OCI-LY7 (cell line): ENCODE results near the gene PANX3. TPM values are rescaled to one million over a fixed set of nuclear protein-coding genes. Genes with fewer than 3 reads are reported as not detected.

ENCODE experiments used
- BruUV-seq: library from RNA; stranded (reverse); fragments of 400-500 nt; replicated peaks from 2 replicates; lab custom pipeline; 2021; lab: Mats Ljungman, UMichigan
- CTCF ChIA-PET: fragments of 300-600 bp; sonication (Branson Sonifier 250); formaldehyde crosslinking; loops from one replicate; lab custom pipeline; 2022; ENCODE audit warnings: antibody characterized with exemption; ENCODE audit not compliant: unreplicated experiment; lab: Charles Lee
- POLR2A ChIA-PET: fragments of 300-600 bp; sonication (Branson Sonifier 250); formaldehyde crosslinking; loops from one replicate; lab custom pipeline; 2022; ENCODE audit warnings: antibody characterized with exemption; lab: Charles Lee
- DNase-seq: peaks from one replicate; pipeline ENCODE4 v3.0.0-alpha.2; 2015; ENCODE audit warnings: low spot score
- H2AFZ ChIP-seq: fragments of 200-600 bp; sonication (generic), shearing (Covaris generic); 2 replicates; pipeline ENCODE4 v1.6.1; 2014; ENCODE audit warnings: mild to moderate bottlenecking, antibody characterized with exemption, low read length, moderate library complexity
- H3K27ac ChIP-seq: fragments of 200-600 bp; sonication (generic); 2 replicates; pipeline ENCODE4 v1.5.1; 2014; ENCODE audit warnings: mixed run types, low read depth, mild to moderate bottlenecking, moderate library complexity, low read length, inconsistent platforms; ENCODE audit not compliant: poor library complexity, severe bottlenecking
- H3K36me3 ChIP-seq: fragments of 200-600 bp; sonication (generic); 2 replicates; pipeline ENCODE4 v1.6.1; 2014; ENCODE audit warnings: mild to moderate bottlenecking, antibody characterized with exemption, low read length, moderate library complexity, mixed read lengths; ENCODE audit not compliant: insufficient read depth
- H3K4me1 ChIP-seq: fragments of 200-600 bp; sonication (generic); 2 replicates; pipeline ENCODE4 v1.5.1; 2014; ENCODE audit warnings: mild to moderate bottlenecking, low read length; ENCODE audit not compliant: insufficient read depth, poor library complexity, severe bottlenecking
- H3K4me2 ChIP-seq: fragments of 200-600 bp; sonication (generic); 2 replicates; pipeline ENCODE4 v1.6.1; 2014; ENCODE audit warnings: mild to moderate bottlenecking, low read length
- H3K4me3 ChIP-seq: fragments of 200-600 bp; sonication (generic); 2 replicates; pipeline ENCODE4 v1.5.1; 2014; ENCODE audit warnings: mild to moderate bottlenecking, low read depth, low read length; ENCODE audit not compliant: poor library complexity, severe bottlenecking
- H3K79me2 ChIP-seq: fragments of 200-600 bp; sonication (generic); 2 replicates; pipeline ENCODE4 v1.6.1; 2016; ENCODE audit warnings: low read depth, mild to moderate bottlenecking, low read length, moderate library complexity, mixed read lengths; ENCODE audit not compliant: insufficient read depth
- H3K9me2 ChIP-seq: fragments of 200-600 bp; sonication (generic); 2 replicates; pipeline ENCODE4 v1.6.1; 2016; ENCODE audit warnings: mild to moderate bottlenecking, low read length, mixed read lengths; ENCODE audit not compliant: insufficient read depth
- H3K9me3 ChIP-seq: fragments of 200-600 bp; sonication (generic); 2 replicates; pipeline ENCODE4 v1.6.1; 2014; ENCODE audit warnings: mild to moderate bottlenecking, mixed run types, low read length, mixed read lengths
- H4K20me1 ChIP-seq: fragments of 200-600 bp; sonication (generic); 2 replicates; pipeline ENCODE4 v1.6.1; 2014; ENCODE audit warnings: mild to moderate bottlenecking, antibody characterized with exemption, low read length, moderate library complexity, mixed read lengths; ENCODE audit not compliant: insufficient read depth
- CTCF ChIP-seq: fragments of 200-600 bp; sonication (generic); conservative IDR thresholded peaks from 2 replicates; pipeline ENCODE4 v1.5.1; 2014; ENCODE audit warnings: mild to moderate bottlenecking, antibody characterized with exemption, low read length, moderate library complexity, mixed read lengths
- EZH2phosphoT487 ChIP-seq: fragments of 200-600 bp; sonication (generic); IDR thresholded peaks from 2 replicates; pipeline ENCODE4 v1.6.1; 2018; ENCODE audit warnings: low read depth, borderline replicate concordance, mild to moderate bottlenecking, mixed run types, antibody characterized with exemption, low read length, moderate library complexity, mixed read lengths
- intact Hi-C: fragments of 100-400 bp; cut with micrococcal nuclease; formaldehyde crosslinking; loops from one replicate; pipeline ENCODE4 v1.10.0; 2022; ENCODE audit not compliant: unreplicated experiment
- total RNA-seq, 2 experiments: library from RNA; depleted of rRNA in 1 of 2; stranded (reverse); fragments of >200 nt in 1 of 2; shearing (Covaris generic) in 1 of 2; gene quantifications; 2 replicates each; pipeline ENCODE4 v1.2.3, GENCODE V29; 2014 to 2022

PANX3 gene
- total RNA-seq, 2 experiments from 2014 or later: not detected

DNA sequence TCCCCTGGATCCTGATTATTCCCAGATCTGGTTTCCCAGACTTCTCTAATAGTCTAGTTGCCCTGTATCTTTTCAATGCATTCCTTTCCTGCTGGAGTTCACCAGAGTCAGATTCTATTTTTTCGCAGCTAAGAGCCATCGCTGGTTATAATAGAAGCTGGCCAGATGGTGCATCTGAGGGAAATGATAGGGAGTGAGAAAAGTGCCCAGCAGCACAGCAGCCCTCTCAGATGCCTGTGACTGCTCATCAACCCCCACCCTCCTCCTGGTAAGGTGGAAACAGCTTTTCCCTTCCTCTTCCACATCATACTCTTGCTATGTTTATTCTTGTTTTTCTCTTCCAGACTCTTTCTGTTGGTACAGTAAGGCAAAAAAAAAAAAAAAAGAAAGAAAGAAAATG, 28.7 kb upstream of the PANX3 start:
- Histone ChIP-seq H2AFZ (no peak overlapping the region), H3K4me2 (no peak overlapping the region), H3K4me1 (no peaks in the 10 kb centered on the region), H3K4me3 (no peak overlapping the region), H3K79me2 (no peaks in the 10 kb centered on the region), H3K36me3 (no peaks in the 10 kb centered on the region), H4K20me1 (no peaks in the 10 kb centered on the region), H3K9me3 (no peaks in the 10 kb centered on the region), H3K27ac (no peak overlapping the region), H3K9me2 (no peaks in the 10 kb centered on the region)
- BruUV-seq: no TSS peak
- no peak for DNase-seq
- TF ChIP-seq EZH2phosphoT487: no peak
- intact Hi-C loops: no loop called here
- POLR2A ChIA-PET: interaction anchor here (0.9 kb wide), 1 partner anchor 166 kb away, joined by 6 read pairs; no protein-coding TSS in a partner anchor
- CTCF ChIA-PET: no interaction called here

DNA sequence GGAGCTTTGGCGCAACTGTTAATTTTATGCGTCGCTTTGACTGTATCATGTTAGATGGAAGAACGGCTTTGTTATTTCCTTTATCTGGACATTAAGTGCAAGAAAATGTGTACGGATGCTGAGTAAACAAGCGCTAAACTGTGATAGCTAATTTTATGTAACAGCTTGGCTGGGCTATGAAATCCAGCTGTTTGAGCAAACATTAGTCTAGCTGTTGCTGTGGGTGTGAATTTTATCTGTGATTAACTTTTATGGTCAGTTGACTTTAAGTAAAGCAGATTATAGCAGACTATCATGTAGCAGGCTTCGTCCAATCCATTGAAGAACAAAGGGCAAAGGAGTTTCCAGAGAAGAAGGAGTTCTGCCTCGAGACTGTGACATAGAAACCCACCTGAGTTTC, 27.4 kb upstream of the PANX3 start:
- Histone ChIP-seq H2AFZ (no peak overlapping the region), H4K20me1 (no peaks in the 10 kb centered on the region), H3K79me2 (no peaks in the 10 kb centered on the region), H3K4me2 (no peak overlapping the region), H3K9me3 (no peaks in the 10 kb centered on the region), H3K27ac (no peak overlapping the region), H3K4me3 (no peak overlapping the region), H3K36me3 (no peaks in the 10 kb centered on the region), H3K4me1 (no peaks in the 10 kb centered on the region), H3K9me2 (no peaks in the 10 kb centered on the region)
- ChIA-PET CTCF (no interaction called here), POLR2A (interaction anchor here (1.5 kb wide), 1 partner anchor 15 kb away, joined by 3 read pairs; no protein-coding TSS in a partner anchor)
- no TSS peak for BruUV-seq
- intact Hi-C loops: no loop called here
- no peak for TF ChIP-seq EZH2phosphoT487
- no peak for TF ChIP-seq CTCF
- DNase-seq: no peak

GRCh38 chr11:124584681-124585372, 26.4 kb upstream of the PANX3 start:
- no peak overlapping the region for H2AFZ ChIP-seq
- no peak overlapping the region for H3K27ac ChIP-seq
- TF ChIP-seq CTCF (no peak), EZH2phosphoT487 (no peak)
- H3K4me3 ChIP-seq: no peak overlapping the region
- CTCF ChIA-PET: interaction anchor here (1.5 kb wide), 1 partner anchor 513 kb away, joined by 5 read pairs; no protein-coding TSS in a partner anchor
- H3K9me3 ChIP-seq: no peaks in the 10 kb centered on the region
- intact Hi-C loops: loop anchor here (5.0 kb wide), 1 partner anchor 513 kb away; no protein-coding TSS in a partner anchor
- DNase-seq: no peak
- no peaks in the 10 kb centered on the region for H3K79me2 ChIP-seq
- H3K36me3 ChIP-seq: no peaks in the 10 kb centered on the region
- no TSS peak for BruUV-seq
- no peak overlapping the region for H3K4me2 ChIP-seq
- no peaks in the 10 kb centered on the region for H4K20me1 ChIP-seq
- POLR2A ChIA-PET: interaction anchor here (0.7 to 1.5 kb wide), 2 partner anchors 16 to 130 kb away, joined by 3 to 4 read pairs; no protein-coding TSS in a partner anchor
- no peaks in the 10 kb centered on the region for H3K9me2 ChIP-seq
- H3K4me1 ChIP-seq: no peaks in the 10 kb centered on the region
